GM18907 (cell line): ENCODE results near the gene PSMA2.
"Not testable (repeated sequence)": the region's sequence is repeated elsewhere in the genome, so short reads cannot be mapped to it uniquely, and the experiment has no call there.

ENCODE experiments used
- ATAC-seq: cut with Tn5 transposase; IDR thresholded peaks from one replicate; pipeline ENCODE4 v1.9.1; 2021; ENCODE audit warnings: mild to moderate bottlenecking, moderate library complexity; ENCODE audit not compliant: unreplicated experiment

Gene PSMA2

DNA sequence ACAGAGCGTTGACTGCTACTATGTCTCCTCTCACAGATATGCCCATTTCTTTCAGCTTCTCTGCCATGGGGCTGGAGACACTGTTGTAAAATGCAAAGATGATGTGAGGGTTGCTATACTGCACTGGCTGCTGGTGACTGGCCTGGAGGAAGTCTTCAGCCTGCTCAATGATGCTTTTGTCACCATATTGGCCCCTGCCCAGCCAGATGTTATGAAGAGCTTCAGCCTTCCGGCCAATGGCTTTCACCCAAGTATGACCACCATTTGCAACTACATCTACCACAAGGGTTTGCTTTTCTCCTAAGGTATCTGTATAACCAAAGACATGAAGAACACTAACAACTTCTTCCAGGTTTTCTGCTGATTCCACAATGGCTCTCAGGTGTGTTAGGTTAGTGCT, 21.7 kb downstream of the PSMA2 start:
- ATAC-seq: no peak

- ATAC-seq: no peak
Observed at GRCh38 chr7:42907316-42907715, 24.7 kb downstream of the PSMA2 start.

- ATAC-seq: no peak
Observed at GRCh38 chr7:42906181-42906580, 25.8 kb downstream of the PSMA2 start.

DNA sequence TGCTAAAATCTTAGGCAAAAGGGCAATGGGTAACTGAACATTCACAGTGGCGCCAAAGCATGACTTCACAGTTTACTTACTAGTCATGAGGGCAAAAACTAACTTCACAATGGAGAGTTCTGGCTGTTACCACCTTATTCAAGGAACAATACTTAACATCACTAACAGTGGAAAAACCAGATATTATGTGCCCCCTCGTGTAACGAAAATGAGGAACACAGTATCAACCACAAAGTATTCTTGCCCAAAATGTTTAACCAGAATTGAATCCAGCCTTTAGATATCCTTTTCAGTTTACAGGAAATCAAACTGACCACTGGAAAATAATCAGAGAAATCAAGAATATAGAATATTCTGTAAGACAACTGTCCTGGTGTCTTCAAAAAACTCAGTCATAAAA, 29.6 kb downstream of the PSMA2 start:
- ATAC-seq: no peak

GRCh38 chr7:42900842-42901241, 31.1 kb downstream of the PSMA2 start:
- no peak for ATAC-seq

- no peak for ATAC-seq
Observed at GRCh38 chr7:42893346-42894240, 38.4 kb downstream of the PSMA2 start.

- no peak for ATAC-seq
Observed at GRCh38 chr7:42886893-42887505, 45.0 kb downstream of the PSMA2 start.

GRCh38 chr7:42886129-42886528, 45.8 kb downstream of the PSMA2 start:
- ATAC-seq: no peak

- not testable (repeated sequence) for ATAC-seq
Observed at GRCh38 chr7:42885183-42885582, 46.8 kb downstream of the PSMA2 start.

DNA sequence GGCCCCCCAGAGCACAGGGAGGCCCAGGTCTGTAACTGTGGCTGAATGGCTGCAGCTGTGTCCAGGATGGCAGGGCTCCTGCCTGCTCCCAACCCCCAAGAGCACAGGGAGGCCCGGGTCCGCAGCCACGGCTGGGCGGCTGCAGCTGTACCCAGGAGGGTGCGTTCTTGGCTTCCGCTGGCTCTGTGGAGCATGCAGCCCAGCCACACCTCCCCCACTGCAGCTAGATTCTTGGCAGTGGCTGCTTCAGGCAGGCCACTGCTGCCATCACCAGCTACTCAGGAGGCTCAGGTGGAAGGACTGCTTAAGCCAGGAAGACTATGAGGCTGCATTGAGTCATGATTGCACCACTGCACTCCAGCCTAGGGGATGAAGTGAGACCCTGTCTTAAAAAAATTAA, 48.0 kb downstream of the PSMA2 start:
- peak; percentile 57 for ATAC-seq

DNA sequence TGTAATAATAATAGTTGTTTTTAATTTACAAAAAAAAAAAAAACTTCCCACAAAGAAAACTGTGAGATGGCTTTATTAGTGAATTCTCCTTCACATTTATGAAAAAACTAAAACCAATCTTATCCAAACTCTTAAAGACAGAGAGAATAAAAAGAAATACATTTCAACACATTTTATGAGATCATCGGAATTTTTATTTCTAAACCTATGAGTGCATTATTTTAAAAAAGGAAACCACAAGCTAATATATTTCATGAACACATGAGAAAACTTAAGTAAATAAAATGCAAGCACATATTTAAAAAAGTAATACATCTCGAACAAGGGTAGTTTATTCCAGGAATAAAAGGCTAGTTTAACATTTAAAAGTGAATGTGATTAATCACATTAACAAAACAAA, 51.6 kb downstream of the PSMA2 start:
- ATAC-seq: no peak

DNA sequence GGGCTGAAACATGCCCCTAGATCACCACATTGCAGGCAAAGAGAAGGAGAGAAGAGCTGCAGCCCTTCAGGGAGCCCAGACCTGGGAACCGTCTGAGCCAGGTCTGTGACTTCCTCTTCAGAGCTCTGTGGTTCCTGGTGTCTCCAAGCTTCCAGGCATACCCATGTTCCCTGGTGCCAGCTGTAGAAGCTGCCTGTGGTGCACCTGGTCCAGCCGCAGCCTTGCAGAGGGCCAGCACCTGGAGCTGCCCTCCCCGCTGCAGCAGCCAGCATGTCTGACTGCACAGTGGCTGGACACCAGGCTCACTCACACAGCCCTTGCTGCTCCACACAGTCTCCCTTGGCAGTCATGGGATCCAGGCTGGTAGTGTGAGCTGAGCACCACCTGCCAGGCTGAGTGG, 53.7 kb downstream of the PSMA2 start:
- ATAC-seq: no peak

DNA sequence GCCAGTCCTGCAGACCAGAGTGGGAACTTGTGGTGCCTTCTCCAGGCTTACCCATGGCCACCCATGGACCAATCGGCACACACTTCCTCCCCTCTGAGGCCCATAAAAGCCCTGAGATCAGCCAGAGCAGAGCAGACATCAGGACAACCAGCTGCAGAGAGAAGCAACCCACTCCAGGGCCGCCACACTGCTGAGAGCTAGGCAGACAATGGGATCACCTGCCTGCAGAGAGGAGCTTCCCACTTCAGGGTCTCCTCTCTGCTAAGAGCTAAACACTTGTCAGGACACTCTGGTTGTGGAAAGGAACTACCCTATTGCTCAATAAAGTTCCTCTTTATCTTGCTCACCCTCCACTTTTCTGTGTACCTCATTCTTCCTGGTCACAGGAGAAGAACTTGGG, 54.1 kb downstream of the PSMA2 start:
- ATAC-seq: no peak

DNA sequence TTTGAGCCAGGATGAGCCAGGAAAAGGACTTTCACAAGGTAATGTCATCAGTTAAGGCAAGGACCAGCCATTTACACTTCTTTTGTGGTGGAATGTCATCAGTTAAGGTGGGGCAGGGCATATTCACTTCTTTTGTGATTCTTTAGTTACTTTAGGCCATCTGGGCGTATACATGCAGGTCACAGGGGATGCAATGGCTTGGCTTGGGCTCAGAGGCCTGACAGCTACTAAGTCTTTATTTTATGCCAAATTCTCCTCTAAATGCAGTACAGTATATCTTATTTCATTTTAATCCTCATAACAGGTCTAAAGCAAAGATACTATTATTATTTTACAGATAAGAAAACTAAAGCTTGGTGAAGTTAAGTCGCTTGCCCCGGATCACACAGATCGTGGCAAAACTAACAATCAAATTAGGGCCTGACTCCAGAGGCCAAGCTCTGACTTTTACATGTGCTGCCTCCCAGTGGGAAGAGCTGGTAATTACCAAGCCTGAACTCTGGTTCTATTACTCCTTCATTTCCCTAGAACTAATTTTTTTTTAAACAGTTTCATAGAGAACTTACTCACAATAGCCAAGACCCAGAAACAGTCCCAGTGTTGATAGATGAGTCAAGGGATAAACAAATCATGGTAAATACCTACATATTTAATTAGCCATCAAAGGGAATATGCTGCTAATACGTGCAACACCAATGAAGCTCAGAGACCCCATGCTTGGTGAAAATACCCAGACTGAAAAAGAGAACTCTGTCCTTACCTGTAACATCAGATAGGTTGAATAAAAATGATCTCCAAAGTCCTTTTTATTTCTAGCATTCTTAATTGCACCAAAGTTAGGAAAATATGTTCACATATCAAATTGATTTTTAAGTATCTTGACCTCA, 55.5 kb downstream of the PSMA2 start:
- peak; percentile 81 for ATAC-seq

DNA sequence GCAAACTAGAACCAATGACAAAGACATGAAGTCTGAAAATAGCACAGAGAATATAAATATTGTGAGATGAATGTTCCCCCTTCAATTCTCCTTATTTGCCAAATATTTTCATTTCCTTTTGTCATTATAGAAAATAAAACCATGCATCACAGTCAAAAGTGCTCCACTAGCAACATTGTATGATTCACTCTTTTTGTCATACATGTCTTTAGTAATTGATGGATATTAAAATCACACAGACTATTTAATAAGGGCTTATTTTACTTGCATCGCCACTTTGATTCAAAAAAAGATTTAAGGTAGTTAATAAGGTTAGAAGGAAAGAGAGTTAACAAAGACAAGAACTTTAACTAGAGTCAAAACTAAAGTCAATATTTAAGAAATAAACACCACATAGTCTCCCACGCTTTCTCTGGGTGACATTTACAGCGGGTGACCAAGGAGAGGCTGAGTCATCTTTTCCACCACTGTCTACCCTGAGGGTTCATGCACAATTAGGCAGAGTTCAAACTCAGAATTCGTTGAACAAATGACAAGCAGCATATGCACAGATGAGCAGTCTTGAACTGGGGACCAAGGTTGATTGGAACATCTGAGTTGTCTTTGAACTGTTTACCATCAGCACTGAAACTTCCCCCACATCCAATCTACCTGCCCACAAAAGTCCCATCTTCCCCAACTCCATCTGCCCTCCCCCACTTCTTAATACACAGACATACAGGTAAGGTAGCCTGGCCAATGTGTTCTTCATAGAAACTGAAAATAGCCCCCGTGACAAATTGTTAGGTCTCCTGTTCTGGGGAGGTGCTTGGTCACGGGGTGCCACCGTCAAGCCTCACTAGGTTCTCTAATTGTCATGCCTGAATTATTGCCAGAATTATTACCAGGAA, 62.6 kb downstream of the PSMA2 start:
- peak; percentile 99 for ATAC-seq

DNA sequence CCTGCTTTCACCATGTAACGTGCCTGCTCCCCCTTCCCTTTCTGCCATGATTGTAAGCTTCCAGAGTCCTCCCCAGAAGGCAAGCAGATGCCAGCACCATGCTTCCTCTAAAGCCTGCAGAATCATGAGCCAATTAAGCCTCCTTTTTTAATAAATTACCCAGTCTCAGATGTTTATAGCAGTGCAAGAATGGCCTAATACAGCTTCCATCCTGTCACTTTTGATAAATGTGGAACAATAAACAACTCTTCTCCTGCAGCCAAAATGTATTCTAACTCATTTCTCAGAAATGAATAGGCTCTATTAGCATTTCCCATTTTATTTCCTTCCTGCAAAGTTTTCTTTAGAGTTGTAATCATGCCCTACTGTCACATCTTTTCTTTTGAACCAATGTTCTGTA, 63.5 kb downstream of the PSMA2 start:
- ATAC-seq: no peak
